HG03064 (cell line): ENCODE results near the gene APLP2.

Experiments used
- ATAC-seq: cut with Tn5 transposase; IDR thresholded peaks from one replicate; pipeline ENCODE4 v1.9.1; 2021; ENCODE audit warnings: low read depth; ENCODE audit not compliant: unreplicated experiment

The APLP2 gene

DNA sequence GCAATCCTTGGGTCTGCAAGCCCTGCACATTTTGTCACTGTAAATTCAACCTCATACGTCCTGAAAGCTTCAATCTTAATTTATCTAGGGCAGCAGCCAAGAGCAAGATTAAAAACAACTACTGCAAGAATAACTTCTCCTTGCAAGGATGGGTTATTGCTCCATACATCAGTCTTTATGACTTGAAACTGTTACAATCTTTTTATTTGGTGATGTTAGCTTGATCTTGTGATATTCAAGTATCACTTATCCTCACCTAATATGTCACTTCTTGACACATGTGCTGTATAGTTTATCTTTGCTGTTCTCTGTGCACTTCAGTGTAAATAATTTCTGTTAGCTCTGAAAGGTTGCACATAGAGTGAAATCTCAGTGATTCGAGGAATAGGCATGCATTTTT lies 14.7 kb upstream of the APLP2 start:
- no peak for ATAC-seq

DNA sequence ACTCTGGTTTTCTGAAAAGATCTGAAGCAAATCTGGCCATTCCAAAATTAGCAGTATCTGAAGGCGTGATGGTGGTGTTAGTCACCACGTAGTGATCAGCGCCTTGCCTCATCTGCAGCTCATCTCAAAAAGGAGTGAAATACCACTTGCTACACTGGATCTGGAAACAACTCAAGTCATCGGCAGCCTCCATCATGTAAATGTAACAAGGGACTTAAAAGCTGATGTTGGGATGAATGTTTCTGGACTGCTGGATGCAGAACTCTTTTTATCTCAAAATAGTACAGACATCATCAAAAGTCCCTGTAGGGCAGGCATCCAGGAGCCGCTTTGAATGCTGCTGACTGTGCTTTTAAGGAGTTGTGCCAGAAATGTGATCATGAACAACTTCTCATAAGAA lies 14.1 kb upstream of the APLP2 start:
- ATAC-seq: no peak

- no peak for ATAC-seq
Observed at GRCh38 chr11:130061017-130061416, 8.7 kb upstream of the APLP2 start.

GRCh38 chr11:130062026-130062425 lies 7.7 kb upstream of the APLP2 start:
- no peak for ATAC-seq

DNA sequence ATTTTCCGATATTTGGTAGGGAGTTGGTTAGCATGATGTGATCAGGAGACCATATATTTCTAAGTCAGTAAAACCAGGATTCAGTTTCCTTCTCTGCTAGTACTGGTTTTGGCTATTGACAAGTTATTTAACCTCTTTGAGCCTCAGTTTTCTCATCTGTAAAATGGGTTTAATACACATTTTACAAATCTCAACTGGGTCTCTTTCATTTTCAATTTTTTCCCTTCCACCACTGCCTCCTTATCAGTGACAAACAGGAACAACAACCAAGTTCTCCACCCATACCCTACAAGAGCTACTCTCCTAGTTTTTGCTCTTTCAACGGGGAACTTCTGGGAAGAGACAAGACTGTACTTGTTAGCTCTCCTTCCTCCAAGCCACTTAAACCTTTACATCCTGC lies 6.2 kb upstream of the APLP2 start:
- ATAC-seq: no peak

DNA sequence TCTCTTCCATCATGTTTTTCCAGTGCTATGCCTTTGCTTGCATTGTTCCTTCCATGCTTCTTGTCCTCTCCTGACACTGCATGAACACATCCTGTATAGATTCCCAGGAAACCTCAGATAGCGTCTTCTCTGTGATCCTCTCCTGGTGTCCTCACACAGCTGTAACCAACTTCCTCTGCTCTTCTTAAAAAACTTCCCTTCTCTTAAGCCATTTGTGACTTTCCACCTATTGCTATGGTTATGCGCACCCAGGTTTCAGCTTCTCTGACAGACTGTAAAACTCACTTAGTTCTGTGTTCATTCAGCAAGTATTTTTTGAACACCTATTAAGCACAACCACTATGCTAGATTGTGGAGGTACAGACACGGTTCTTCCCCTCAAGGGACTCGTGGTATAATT lies 5.1 kb upstream of the APLP2 start:
- no peak for ATAC-seq

DNA sequence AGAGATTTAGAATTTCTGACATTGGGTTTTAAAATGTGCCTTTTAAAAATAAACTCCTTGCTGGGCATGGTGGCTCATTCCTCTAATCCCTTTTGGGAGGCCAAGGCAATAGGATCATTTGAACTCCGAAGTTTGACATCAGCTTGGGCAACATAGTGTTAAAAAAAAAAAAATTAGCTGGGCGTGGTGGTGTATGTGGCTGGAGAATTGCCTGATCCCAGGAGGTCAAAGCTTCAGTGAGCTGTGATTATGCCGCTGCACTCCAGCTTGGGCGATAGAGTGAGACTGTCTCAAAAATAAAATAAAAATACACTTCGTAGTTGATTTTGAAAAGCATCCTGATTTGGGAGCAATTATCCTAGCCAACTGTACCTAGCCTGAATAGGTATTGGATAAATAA lies 3.4 kb upstream of the APLP2 start:
- ATAC-seq: no peak

GRCh38 chr11:130068546-130068985 lies 1.1 kb upstream of the APLP2 start:
- no peak for ATAC-seq

GRCh38 chr11:130068986-130069658 lies 572 bp upstream of the APLP2 start:
- peak; percentile 36 for ATAC-seq

- peak; percentile 31 for ATAC-seq
Observed at GRCh38 chr11:130070109-130070845, 583 bp downstream of the APLP2 start.

GRCh38 chr11:130070846-130071200 lies 1.1 kb downstream of the APLP2 start:
- ATAC-seq: no peak

- ATAC-seq: no peak
Observed at GRCh38 chr11:130071211-130071712, 1.6 kb downstream of the APLP2 start.

DNA sequence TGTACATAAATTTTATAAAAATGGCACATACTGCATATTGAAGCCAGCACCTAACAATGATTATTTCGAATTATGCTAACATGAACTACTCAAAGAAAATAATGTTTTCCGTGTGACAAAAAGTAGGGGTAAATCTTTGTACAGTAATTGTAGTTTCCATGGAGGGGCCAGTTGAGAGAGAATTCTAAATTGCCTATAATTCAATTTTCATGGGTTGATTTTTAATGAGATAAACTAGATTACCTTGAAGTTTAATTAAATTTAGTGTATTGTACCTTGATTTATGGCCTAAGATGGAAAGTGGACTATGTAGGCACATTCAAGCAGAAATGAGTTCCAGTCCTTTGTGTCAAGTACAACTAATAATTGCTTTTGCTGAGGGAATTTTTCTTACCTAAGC lies 5.0 kb downstream of the APLP2 start:
- no peak for ATAC-seq

GRCh38 chr11:130076778-130077481 lies 7.2 kb downstream of the APLP2 start:
- no peak for ATAC-seq

DNA sequence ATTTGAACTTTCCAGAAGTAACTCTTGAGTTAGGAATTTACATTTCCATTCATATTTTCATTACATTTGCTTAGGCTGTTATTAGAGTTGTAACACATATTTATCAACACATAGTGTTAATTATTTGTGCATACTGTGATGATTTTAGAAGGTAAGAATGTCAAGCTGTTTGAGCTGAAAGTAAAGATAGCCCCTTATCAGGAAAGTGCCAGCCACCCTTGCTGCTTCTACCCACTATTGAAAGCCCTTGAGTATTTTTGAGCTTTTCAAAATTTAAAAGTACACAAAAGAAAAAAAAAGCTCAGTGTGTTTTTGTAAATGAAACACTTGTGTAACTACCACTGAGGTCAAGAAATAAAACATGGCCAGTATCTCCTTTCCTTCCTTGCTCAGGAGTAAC lies 8.0 kb downstream of the APLP2 start:
- no peak for ATAC-seq

DNA sequence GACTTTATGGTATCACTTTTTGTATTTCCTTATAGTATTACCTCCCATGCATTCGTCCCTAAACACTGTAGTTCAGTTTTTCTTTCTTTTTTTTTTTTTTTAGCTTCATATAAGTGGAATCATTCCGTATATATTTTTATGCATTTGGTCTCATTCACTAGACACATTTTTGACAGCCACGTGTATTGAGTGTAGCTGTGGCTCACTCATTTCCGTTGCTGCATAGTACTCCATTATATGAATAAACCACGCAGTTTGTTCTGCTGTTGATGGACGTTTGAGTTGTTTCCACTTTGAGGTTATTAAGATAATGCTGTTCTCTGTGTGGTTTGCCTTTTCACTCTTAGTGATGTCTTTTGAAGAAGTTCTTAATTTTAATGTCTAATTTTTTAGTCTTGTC lies 8.4 kb downstream of the APLP2 start:
- ATAC-seq: no peak

- ATAC-seq: no peak
Observed at GRCh38 chr11:130085671-130086290, 16.1 kb downstream of the APLP2 start.

DNA sequence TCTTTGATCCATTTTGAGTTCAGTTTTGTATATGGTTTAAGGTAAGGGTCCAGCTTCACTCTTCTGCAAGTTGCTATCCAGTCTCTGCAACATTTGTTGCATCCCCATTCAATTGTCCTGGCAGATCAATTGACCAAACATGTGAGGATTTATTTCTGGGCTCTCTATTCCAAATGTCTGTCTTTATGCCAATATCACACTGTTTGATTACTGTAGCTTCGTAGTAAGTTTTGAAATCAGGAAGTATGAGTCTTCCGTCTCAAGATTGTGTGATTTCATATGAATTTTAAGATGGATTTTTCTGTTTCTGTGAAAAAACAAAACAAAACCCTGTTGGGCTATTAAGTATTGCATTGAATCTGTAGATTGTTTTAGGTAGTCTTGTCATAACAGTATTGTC lies 17.0 kb downstream of the APLP2 start:
- ATAC-seq: no peak

DNA sequence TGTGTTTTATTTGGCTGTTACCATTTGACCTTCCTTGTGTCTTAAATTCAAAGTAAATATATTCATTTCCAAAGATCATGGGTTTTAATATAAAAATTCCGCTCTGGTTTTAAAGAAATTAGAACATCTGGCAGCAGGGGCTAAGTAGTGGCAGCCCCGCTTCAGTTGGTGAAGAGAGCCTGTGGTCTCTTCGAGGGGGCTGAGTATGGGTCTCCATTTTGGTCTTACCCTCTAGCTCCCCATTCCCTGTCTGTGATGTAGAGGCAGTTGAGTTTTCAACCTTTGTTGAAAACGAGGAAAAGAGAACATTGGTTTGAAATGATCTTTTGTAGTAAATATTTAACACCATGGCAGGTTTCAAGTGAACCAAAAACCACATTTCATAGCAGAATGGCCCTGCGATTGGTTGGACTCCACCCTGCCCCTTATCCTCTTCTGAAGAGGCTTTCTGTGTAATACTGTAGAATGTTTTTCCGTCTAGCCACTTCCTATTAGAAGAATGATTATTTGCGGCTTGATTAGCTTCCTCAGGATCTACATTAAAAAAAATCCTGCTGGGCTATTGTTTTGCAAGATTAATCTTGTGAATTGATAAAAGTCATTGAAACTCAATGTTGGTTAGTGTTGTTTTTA lies 17.7 kb downstream of the APLP2 start:
- peak; percentile 98 for ATAC-seq

DNA sequence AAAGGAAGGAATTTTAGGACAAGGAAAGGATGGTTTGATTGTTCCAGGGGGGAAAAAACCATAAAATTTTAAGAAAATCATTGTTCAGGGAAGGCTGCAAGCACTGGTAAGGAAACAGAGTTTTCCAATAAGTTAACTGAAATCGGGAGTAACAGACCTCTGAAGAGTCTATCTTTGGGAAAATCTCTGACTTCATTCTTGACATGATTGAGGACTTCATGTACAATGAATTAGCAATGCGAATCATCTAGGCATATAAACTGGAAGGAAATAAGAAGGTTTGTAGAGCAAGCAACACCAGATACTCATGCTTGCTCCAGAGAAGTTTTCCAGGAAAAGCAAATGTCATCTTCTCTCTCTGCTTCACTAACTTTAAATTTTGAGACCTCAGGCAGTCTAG lies 18.5 kb downstream of the APLP2 start:
- no peak for ATAC-seq
